KMS-11 (cell line): ENCODE data around the gene LRRC58.
"Not testable (repeated sequence)": the region's sequence is repeated elsewhere in the genome, so short reads cannot be mapped to it uniquely, and the experiment has no call there.

Experiments used
- H2AFZ ChIP-seq: fragments of 200-600 bp; sonication (generic); 2 replicates; pipeline ENCODE4 v1.6.1; 2016; ENCODE audit warnings: antibody characterized with exemption, mixed run types, low read depth
- H3K27ac ChIP-seq: fragments of 200-600 bp; sonication (generic); 2 replicates; pipeline ENCODE4 v1.6.1; 2016; ENCODE audit warnings: mild to moderate bottlenecking, mixed run types
- H3K27me3 ChIP-seq: fragments of 200-600 bp; sonication (generic); 2 replicates; pipeline ENCODE4 v1.6.1; 2017; ENCODE audit warnings: mild to moderate bottlenecking, low read depth, mixed run types, moderate library complexity; ENCODE audit not compliant: insufficient read depth
- H3K36me3 ChIP-seq: fragments of 200-600 bp; sonication (generic); 2 replicates; pipeline ENCODE4 v1.6.1; 2017; ENCODE audit warnings: mild to moderate bottlenecking, mixed run types; ENCODE audit not compliant: insufficient read depth
- H3K4me1 ChIP-seq: fragments of 200-600 bp; sonication (generic); 2 replicates; pipeline ENCODE4 v1.6.1; 2016; ENCODE audit warnings: mild to moderate bottlenecking, low read depth, mixed run types; ENCODE audit not compliant: poor library complexity, severe bottlenecking
- H3K4me2 ChIP-seq: fragments of 200-600 bp; sonication (generic); 2 replicates; pipeline ENCODE4 v1.7.0; 2016; ENCODE audit warnings: mild to moderate bottlenecking, mixed run types
- H3K4me3 ChIP-seq: fragments of 200-600 bp; sonication (generic); IDR thresholded peaks from 2 replicates; pipeline ENCODE4 v1.6.1; 2017; ENCODE audit warnings: low read depth, low read length, mixed read lengths; ENCODE audit not compliant: insufficient read depth
- H3K79me2 ChIP-seq: fragments of 200-600 bp; sonication (generic); 2 replicates; pipeline ENCODE4 v1.6.1; 2016; ENCODE audit warnings: low read depth, mixed run types; ENCODE audit not compliant: insufficient read depth
- H3K9ac ChIP-seq: fragments of 200-600 bp; sonication (generic); 2 replicates; pipeline ENCODE4 v1.6.1; 2016; ENCODE audit warnings: mild to moderate bottlenecking, mixed run types
- H4K20me1 ChIP-seq: fragments of 200-600 bp; sonication (generic); 2 replicates; pipeline ENCODE4 v1.6.1; 2016; ENCODE audit warnings: mild to moderate bottlenecking, mixed run types; ENCODE audit not compliant: insufficient read depth
- CTCF ChIP-seq: fragments of 200-600 bp; sonication (generic); conservative IDR thresholded peaks from 2 replicates; pipeline ENCODE4 v1.6.1; 2017; ENCODE audit warnings: low read depth, mild to moderate bottlenecking, antibody characterized with exemption, low read length, moderate library complexity, mixed read lengths

Gene LRRC58

GRCh38 chr3:120299403-120299802, 49.8 kb downstream of the LRRC58 start:
- H3K4me2 ChIP-seq = no peak overlapping the region
- no peaks in the 10 kb centered on the region for H3K36me3 ChIP-seq
- no peaks in the 10 kb centered on the region for H4K20me1 ChIP-seq
- H3K9ac ChIP-seq = no peak overlapping the region
- no peak overlapping the region for H2AFZ ChIP-seq
- no peaks in the 10 kb centered on the region for H3K79me2 ChIP-seq
- no peaks in the 10 kb centered on the region for H3K27me3 ChIP-seq
- no peak for TF ChIP-seq CTCF
- no peaks in the 10 kb centered on the region for H3K4me1 ChIP-seq
- H3K4me3 ChIP-seq = no peak overlapping the region
- no peak overlapping the region for H3K27ac ChIP-seq

GRCh38 chr3:120298996-120299395, 50.2 kb downstream of the LRRC58 start:
- Histone ChIP-seq H3K9ac (no peak overlapping the region), H4K20me1 (no peaks in the 10 kb centered on the region), H3K79me2 (no peaks in the 10 kb centered on the region), H3K4me1 (no peaks in the 10 kb centered on the region), H3K4me3 (no peak overlapping the region), H3K36me3 (no peaks in the 10 kb centered on the region), H3K27me3 (no peaks in the 10 kb centered on the region), H3K27ac (no peak overlapping the region), H3K4me2 (no peak overlapping the region), H2AFZ (no peak overlapping the region)
- no peak for TF ChIP-seq CTCF

- not testable (repeated sequence) for H3K79me2 ChIP-seq, H3K36me3 ChIP-seq, H3K9ac ChIP-seq, H3K27ac ChIP-seq, H3K4me3 ChIP-seq, H4K20me1 ChIP-seq, H3K4me1 ChIP-seq, H2AFZ ChIP-seq, H3K4me2 ChIP-seq, H3K27me3 ChIP-seq
These were observed 57.6 kb downstream of the LRRC58 start for GRCh38 chr3:120291552-120291951.

GRCh38 chr3:120289636-120290035, 59.5 kb downstream of the LRRC58 start:
- no peak overlapping the region for H3K27ac ChIP-seq
- H3K4me1 ChIP-seq = peaks cover 16% of the 10 kb centered on the region
- H3K36me3 ChIP-seq = no peaks in the 10 kb centered on the region
- TF ChIP-seq CTCF = no peak
- H3K9ac ChIP-seq = no peak overlapping the region
- no peaks in the 10 kb centered on the region for H4K20me1 ChIP-seq
- no peaks in the 10 kb centered on the region for H3K79me2 ChIP-seq
- H3K4me2 ChIP-seq = no peak overlapping the region
- no peak overlapping the region for H2AFZ ChIP-seq
- no peak overlapping the region for H3K4me3 ChIP-seq
- H3K27me3 ChIP-seq = no peaks in the 10 kb centered on the region

GRCh38 chr3:120286465-120286864, 62.7 kb downstream of the LRRC58 start:
- H3K4me1 ChIP-seq = peaks cover 31% of the 10 kb centered on the region
- H3K9ac ChIP-seq = no peak overlapping the region
- H2AFZ ChIP-seq = peak overlapping the region; percentile 6; the same call in 1 of the 2 replicates
- H3K36me3 ChIP-seq = no peaks in the 10 kb centered on the region
- H3K27ac ChIP-seq = no peak overlapping the region
- H3K27me3 ChIP-seq = no peaks in the 10 kb centered on the region
- H4K20me1 ChIP-seq = no peaks in the 10 kb centered on the region
- H3K4me2 ChIP-seq = peak overlapping the region; percentile 18
- H3K79me2 ChIP-seq = no peaks in the 10 kb centered on the region
- peak overlapping the region; percentile 16 for H3K4me3 ChIP-seq
- no peak for TF ChIP-seq CTCF
